ENCODE measurements around the gene SFSWAP.

DNA sequence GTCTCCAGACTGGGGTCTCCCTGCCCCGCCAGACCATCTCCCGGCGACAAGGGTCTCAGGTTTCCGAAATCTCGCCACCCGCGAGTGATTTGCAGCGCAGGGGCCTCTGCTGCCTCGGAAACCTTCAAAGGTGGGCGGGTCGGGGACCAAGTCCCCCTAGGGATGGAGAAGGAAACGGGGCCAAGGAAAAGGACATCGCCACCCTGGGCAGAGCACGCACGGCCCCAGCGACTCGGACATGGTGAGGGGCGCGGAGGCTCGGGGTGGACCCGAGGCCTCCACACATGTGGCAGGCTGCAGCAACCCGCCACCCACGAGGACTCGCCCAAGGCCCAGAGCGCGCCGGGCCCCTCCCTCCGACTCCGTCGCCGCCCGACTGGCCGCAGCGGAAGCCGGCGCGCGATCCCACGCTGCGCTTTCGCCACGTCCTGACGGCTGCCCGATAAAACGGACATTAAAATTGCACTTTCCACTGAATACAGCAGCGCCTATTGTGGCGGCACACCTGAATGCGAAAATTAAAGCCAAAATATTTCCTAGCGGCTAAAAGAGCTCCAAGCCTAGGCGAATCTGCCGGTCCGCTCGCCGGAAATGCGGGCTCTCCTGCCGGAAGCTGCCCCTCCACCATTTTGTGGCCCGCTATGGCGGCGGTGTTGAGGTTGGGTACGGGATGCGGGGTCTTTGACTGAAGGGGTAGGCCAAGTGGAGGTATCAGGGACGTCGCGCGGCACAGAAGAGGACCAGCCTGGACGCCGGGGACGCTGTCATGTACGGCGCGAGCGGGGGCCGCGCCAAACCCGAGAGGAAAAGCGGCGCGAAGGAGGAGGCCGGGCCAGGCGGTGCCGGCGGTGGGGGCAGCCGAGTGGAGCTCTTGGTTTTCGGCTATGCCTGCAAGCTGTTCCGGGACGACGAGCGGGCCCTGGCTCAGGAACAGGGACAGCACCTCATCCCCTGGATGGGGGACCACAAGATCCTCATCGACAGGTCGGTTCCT lies at the start of gene SFSWAP:
- TF ChIP-seq, protein P1, sequence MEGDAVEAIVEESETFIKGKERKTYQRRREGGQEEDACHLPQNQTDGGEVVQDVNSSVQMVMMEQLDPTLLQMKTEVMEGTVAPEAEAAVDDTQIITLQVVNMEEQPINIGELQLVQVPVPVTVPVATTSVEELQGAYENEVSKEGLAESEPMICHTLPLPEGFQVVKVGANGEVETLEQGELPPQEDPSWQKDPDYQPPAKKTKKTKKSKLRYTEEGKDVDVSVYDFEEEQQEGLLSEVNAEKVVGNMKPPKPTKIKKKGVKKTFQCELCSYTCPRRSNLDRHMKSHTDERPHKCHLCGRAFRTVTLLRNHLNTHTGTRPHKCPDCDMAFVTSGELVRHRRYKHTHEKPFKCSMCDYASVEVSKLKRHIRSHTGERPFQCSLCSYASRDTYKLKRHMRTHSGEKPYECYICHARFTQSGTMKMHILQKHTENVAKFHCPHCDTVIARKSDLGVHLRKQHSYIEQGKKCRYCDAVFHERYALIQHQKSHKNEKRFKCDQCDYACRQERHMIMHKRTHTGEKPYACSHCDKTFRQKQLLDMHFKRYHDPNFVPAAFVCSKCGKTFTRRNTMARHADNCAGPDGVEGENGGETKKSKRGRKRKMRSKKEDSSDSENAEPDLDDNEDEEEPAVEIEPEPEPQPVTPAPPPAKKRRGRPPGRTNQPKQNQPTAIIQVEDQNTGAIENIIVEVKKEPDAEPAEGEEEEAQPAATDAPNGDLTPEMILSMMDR (IDR thresholded peaks at IDR 0.05), result peak in 1 of 7 experiments; percentile 24
- TF ChIP-seq POLR2A (IDR thresholded peaks at IDR 0.05), result no peak
- TF ChIP-seq POLR2AphosphoS5 (IDR thresholded peaks at IDR 0.05), result peak; percentile 18 to 83 (median 71)

Measured in stomach (tissue), 4 donors.